Omental fat pad (tissue), 4 donors: ENCODE measurements around the gene PDK4. TPM values are rescaled to one million over a fixed set of nuclear protein-coding genes. Genes with fewer than 3 reads are reported as not detected.

Experiments used
- ATAC-seq: fragments of 150-250 bp; one replicate; pipeline ENCODE4 v1.9.1; 2016; ENCODE audit warnings: mild to moderate bottlenecking, moderate library complexity; ENCODE audit not compliant: low FRiP score
- DNase-seq: peaks from one replicate; pipeline ENCODE4 v3.0.0-alpha.2; 2019; ENCODE audit warnings: low spot score
- total RNA-seq, 4 donors: library from RNA; depleted of rRNA; stranded (reverse); fragments of >200 nt; gene quantifications; one replicate each; pipeline ENCODE4 v1.1.0, GENCODE V29; 2016
- TF ChIP-seq, protein P1 (sequence below), 3 donors: fragments of 450-650 bp; IDR thresholded peaks; one replicate each; pipeline ENCODE4 v1.5.1; 2016 to 2017; ENCODE audit warnings: antibody characterized with exemption in 3 of 3, mild to moderate bottlenecking in 3 of 3, moderate library complexity in 2 of 3

The PDK4 gene
- total RNA-seq, 4 donors from 2014 or later, result 511 to 996 (median 618) TPM

DNA sequence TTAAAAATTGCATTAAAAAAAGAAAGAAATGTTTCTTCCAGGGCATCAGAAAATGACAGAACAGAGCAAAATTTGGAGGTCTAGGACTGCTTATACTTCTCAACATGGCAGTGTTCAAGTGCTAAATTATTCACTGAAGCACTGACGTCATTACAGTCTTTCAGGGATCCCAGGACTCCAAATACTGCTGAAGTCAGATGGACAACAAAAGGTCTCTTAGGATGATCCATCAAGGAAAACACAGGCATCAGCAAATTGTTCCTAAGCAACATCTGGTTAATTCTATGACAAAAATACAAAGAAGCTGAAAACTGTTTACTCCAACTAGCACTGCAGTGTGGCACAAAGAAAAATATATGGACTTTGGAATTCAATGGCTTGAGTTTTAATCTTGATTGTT, 52.1 kb downstream of the PDK4 start:
- no peak for DNase-seq
- TF ChIP-seq, protein P1, sequence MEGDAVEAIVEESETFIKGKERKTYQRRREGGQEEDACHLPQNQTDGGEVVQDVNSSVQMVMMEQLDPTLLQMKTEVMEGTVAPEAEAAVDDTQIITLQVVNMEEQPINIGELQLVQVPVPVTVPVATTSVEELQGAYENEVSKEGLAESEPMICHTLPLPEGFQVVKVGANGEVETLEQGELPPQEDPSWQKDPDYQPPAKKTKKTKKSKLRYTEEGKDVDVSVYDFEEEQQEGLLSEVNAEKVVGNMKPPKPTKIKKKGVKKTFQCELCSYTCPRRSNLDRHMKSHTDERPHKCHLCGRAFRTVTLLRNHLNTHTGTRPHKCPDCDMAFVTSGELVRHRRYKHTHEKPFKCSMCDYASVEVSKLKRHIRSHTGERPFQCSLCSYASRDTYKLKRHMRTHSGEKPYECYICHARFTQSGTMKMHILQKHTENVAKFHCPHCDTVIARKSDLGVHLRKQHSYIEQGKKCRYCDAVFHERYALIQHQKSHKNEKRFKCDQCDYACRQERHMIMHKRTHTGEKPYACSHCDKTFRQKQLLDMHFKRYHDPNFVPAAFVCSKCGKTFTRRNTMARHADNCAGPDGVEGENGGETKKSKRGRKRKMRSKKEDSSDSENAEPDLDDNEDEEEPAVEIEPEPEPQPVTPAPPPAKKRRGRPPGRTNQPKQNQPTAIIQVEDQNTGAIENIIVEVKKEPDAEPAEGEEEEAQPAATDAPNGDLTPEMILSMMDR (IDR thresholded peaks at IDR 0.05), result no peak
- ATAC-seq, result no peak

DNA sequence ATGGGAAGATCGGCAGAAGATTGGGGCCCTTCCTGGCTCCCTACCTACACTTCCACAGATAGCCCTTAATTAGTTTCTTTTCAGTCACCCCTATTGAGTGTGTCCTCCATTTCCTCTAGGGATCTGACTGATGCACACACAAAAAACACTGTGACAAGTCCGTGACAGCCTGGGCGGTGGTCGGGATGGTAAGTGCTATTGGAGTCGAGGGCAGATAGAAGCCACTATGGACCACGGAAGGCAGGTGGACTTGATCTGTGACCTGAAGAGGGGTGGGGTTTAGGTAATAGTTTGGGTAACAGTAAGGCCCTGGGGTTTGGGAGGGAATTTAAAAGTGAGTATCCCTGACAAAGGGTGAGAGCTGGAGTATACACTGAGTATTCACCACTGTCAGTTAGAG, 53.0 kb downstream of the PDK4 start:
- no peak for ATAC-seq
- TF ChIP-seq, protein P1 (IDR thresholded peaks at IDR 0.05), result no peak
- DNase-seq, result no peak

DNA sequence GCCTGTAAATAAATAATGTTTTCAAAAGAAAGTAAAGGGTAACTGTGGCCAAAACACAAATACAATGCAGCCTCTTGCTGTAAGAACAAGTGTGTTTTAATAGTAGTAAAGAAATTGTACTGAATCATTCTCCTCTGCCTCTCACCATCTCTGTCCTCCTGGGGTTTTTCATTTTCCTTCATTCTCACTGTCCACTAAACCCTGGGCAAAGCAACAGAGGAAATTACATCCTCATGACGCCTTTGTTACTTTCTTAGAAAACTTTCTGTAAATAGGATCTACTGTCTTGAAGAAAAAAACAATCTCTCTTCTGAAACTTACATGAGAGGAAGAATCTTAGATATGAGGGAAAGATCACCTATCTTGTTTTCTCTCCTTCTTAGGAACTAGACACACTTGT, 56.0 kb downstream of the PDK4 start:
- DNase-seq, result no peak
- TF ChIP-seq, protein P1 (IDR thresholded peaks at IDR 0.05), result no peak
- no peak for ATAC-seq

DNA sequence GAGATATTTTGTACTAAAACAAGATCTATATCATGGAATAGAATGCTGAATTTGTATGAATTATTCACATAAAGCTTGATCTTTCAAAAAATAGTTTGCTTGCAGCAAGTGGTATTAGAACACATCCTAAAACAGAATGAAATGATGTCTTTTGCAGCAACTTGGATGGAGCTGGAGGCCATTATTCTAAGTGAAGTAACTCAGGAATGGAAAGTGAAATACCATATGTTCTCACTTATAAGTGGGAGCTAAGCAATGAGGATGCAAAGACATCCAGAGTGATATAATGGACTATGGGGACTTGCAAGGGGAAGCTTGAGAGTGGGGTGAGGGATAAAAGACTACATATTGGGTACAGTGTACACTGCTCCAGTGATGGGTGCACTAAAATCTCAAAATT, 56.9 kb downstream of the PDK4 start:
- ATAC-seq, result no peak
- no peak for DNase-seq
- TF ChIP-seq, protein P1 (IDR thresholded peaks at IDR 0.05), result no peak

DNA sequence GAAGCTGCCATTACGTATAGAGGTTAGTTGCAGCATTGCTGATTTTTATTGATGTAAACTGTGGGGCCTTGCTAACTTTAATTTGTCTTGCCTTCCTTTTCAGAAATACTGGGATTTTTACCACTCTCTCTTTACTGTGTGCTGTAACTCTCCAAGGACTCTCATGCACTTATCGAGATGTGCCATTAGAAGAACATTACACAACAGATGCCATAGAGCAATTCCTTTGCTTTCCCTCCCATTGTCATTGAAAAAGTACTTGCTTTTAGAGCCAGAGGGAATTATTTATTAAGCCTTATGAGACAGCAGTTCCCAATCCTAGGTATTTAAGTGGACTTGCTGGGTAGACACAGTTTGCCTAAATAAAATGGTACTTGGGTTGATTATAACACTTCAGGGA, 58.8 kb downstream of the PDK4 start:
- ATAC-seq (no peak), DNase-seq (no peak)
- TF ChIP-seq, protein P1 (IDR thresholded peaks at IDR 0.05), result no peak

DNA sequence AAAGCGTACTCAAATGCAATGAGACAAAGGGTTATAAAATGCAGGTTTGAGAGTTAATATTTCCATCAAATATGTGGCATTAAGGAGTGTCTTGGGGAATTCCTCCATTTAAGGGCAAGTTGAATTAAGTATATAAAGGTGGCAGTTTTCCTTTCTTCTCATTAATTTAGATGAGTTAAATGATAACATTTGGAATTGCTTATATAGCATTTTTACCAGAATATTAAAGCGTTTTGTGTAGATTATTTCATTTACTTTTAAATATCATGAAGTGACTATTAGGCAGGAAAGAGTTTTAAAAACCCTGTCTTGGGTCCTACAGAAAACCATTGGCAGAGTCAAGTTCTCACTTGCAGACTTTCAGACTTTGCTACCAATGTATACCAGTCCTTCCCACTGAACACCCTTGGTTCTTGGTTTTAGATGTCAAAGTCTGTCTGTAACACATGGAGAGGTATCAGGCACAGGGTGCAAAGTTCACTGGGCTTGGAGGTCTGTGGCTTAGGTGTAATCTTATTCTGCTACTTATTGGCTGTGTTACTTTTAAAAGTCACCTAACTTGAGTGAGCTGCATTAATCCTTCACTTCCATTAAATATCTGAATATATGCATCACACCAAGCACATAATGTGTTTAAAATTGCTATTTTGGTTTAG, 59.5 kb downstream of the PDK4 start:
- DNase-seq (no peak), ATAC-seq (no peak)
- TF ChIP-seq, protein P1 (IDR thresholded peaks at IDR 0.05), result no peak

DNA sequence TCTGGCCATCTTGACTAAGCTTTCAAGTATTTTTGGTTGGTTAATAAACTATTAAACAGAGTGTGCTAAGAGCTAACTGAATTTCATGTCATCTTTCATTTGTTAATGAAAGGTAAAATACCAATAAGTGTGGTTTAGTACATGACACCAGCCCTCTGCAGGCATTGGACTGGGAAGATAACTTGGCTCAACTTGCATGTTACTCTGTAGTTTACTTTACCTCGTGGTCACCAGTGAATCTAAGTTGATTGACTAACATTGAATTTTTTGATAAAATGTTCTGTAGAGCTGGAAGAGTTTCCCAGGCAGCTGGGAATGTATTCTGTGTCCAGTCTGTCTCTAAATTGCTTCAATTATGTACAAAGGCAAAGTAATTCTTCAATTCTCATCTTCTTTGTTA, 60.7 kb downstream of the PDK4 start:
- DNase-seq (no peak), ATAC-seq (no peak)
- TF ChIP-seq, protein P1 (IDR thresholded peaks at IDR 0.05), result no peak
